Loucy (cell line): ENCODE data around the gene PON1.

ENCODE experiments used
- H2AFZ ChIP-seq: fragments of 200-600 bp; sonication (generic); 2 replicates; pipeline ENCODE4 v1.6.0; 2016; ENCODE audit warnings: antibody characterized with exemption, mild to moderate bottlenecking, low read length, moderate library complexity
- H3F3A ChIP-seq: fragments of 200-600 bp; 2 replicates; pipeline ENCODE4 v1.6.0; 2016; ENCODE audit warnings: antibody characterized with exemption, low read depth, mild to moderate bottlenecking
- H3K27me3 ChIP-seq: fragments of 200-600 bp; sonication (generic); 2 replicates; pipeline ENCODE4 v1.6.1; 2014; ENCODE audit warnings: low read length, mild to moderate bottlenecking; ENCODE audit not compliant: insufficient read depth, poor library complexity, severe bottlenecking
- H3K36me3 ChIP-seq: fragments of 200-600 bp; sonication (generic); 2 replicates; pipeline ENCODE4 v1.6.1; 2016; ENCODE audit warnings: low read length; ENCODE audit not compliant: insufficient read depth
- H3K4me1 ChIP-seq: fragments of 200-600 bp; sonication (generic); 2 replicates; pipeline ENCODE4 v1.5.1; 2014; ENCODE audit warnings: low read length, mild to moderate bottlenecking; ENCODE audit not compliant: insufficient read depth, poor library complexity, severe bottlenecking
- H3K4me2 ChIP-seq: fragments of 200-600 bp; sonication (generic); 2 replicates; pipeline ENCODE4 v1.6.0; 2014; ENCODE audit warnings: antibody characterized with exemption, low read length, low read depth, mild to moderate bottlenecking; ENCODE audit not compliant: poor library complexity, severe bottlenecking
- H3K4me3 ChIP-seq: fragments of 200-600 bp; sonication (generic); 2 replicates; pipeline ENCODE4 v1.5.1; 2014; ENCODE audit warnings: low read length, mild to moderate bottlenecking, mixed read lengths; ENCODE audit not compliant: poor library complexity, severe bottlenecking
- H3K79me2 ChIP-seq: fragments of 200-600 bp; sonication (generic); 2 replicates; pipeline ENCODE4 v1.6.1; 2014; ENCODE audit warnings: low read length; ENCODE audit not compliant: insufficient read depth
- H3K9ac ChIP-seq: fragments of 200-600 bp; sonication (generic); 2 replicates; pipeline ENCODE4 v1.6.0; 2014; ENCODE audit warnings: mild to moderate bottlenecking, low read depth, low read length, moderate library complexity; ENCODE audit not compliant: poor library complexity, severe bottlenecking
- H3K9me2 ChIP-seq: fragments of 200-600 bp; sonication (generic); replicated peaks from 2 replicates; pipeline ENCODE4 v1.6.1; 2016; ENCODE audit warnings: low read depth, low read length, mixed read lengths
- H3K9me3 ChIP-seq: fragments of 200-600 bp; sonication (generic); 2 replicates; pipeline ENCODE4 v1.6.1; 2014; ENCODE audit warnings: mild to moderate bottlenecking, antibody characterized with exemption, low read length, low read depth; ENCODE audit not compliant: insufficient read depth
- H4K20me1 ChIP-seq: fragments of 200-600 bp; sonication (generic); 2 replicates; pipeline ENCODE4 v1.6.0; 2014; ENCODE audit warnings: antibody characterized with exemption, low read length, mild to moderate bottlenecking; ENCODE audit not compliant: insufficient read depth, poor library complexity, severe bottlenecking
- CTCF ChIP-seq: fragments of 200-600 bp; sonication (generic); conservative IDR thresholded peaks from 2 replicates; pipeline ENCODE4 v1.5.1; 2014; ENCODE audit warnings: mild to moderate bottlenecking, antibody characterized with exemption, low read length
- EZH2phosphoT487 ChIP-seq: fragments of 200-600 bp; IDR thresholded peaks from 2 replicates; pipeline ENCODE4 v1.6.1; 2018; ENCODE audit warnings: antibody characterized with exemption, mild to moderate bottlenecking, moderate library complexity, borderline replicate concordance

The PON1 gene

GRCh38 chr7:95367606-95368005 lies 43.3 kb upstream of the PON1 start:
- no peak overlapping the region for H3K4me2 ChIP-seq
- no peaks in the 10 kb centered on the region for H3K36me3 ChIP-seq
- no peaks in the 10 kb centered on the region for H4K20me1 ChIP-seq
- TF ChIP-seq EZH2phosphoT487: no peak
- no peak for TF ChIP-seq CTCF
- no peaks in the 10 kb centered on the region for H3K9me3 ChIP-seq
- no peaks in the 10 kb centered on the region for H3F3A ChIP-seq
- no peak overlapping the region for H3K4me3 ChIP-seq
- H2AFZ ChIP-seq: no peak overlapping the region
- H3K4me1 ChIP-seq: no peaks in the 10 kb centered on the region
- no peak overlapping the region for H3K9ac ChIP-seq
- no peaks in the 10 kb centered on the region for H3K79me2 ChIP-seq
- H3K9me2 ChIP-seq: no peaks in the 10 kb centered on the region
- no peaks in the 10 kb centered on the region for H3K27me3 ChIP-seq

GRCh38 chr7:95365151-95365550 lies 40.8 kb upstream of the PON1 start:
- Histone ChIP-seq H3K9me3 (no peaks in the 10 kb centered on the region), H2AFZ (no peak overlapping the region), H3K36me3 (no peaks in the 10 kb centered on the region)

GRCh38 chr7:95357623-95358022 lies 33.3 kb upstream of the PON1 start:
- no peaks in the 10 kb centered on the region for H3K9me3 ChIP-seq
- H3K4me1 ChIP-seq: no peaks in the 10 kb centered on the region
- no peak overlapping the region for H2AFZ ChIP-seq
- no peak overlapping the region for H3K9ac ChIP-seq
- no peak overlapping the region for H3K4me3 ChIP-seq
- H3K9me2 ChIP-seq: no peaks in the 10 kb centered on the region
- no peak for TF ChIP-seq EZH2phosphoT487
- H3K27me3 ChIP-seq: no peaks in the 10 kb centered on the region
- H3K36me3 ChIP-seq: no peaks in the 10 kb centered on the region
- H4K20me1 ChIP-seq: no peaks in the 10 kb centered on the region
- no peaks in the 10 kb centered on the region for H3K79me2 ChIP-seq
- no peaks in the 10 kb centered on the region for H3F3A ChIP-seq
- H3K4me2 ChIP-seq: no peak overlapping the region

More at GRCh38 chr7:95365151-95365550, 40.8 kb upstream of the PON1 start:
- H3K9me2 ChIP-seq: no peaks in the 10 kb centered on the region
- H3K27me3 ChIP-seq: no peaks in the 10 kb centered on the region
- no peaks in the 10 kb centered on the region for H3K79me2 ChIP-seq
- no peak overlapping the region for H3K9ac ChIP-seq
- no peaks in the 10 kb centered on the region for H4K20me1 ChIP-seq
- no peaks in the 10 kb centered on the region for H3K4me1 ChIP-seq
- no peak overlapping the region for H3K4me3 ChIP-seq
- no peaks in the 10 kb centered on the region for H3F3A ChIP-seq
- H3K4me2 ChIP-seq: no peak overlapping the region
- TF ChIP-seq CTCF: no peak

- no peaks in the 10 kb centered on the region for H3K79me2 ChIP-seq
- H3K9ac ChIP-seq: no peak overlapping the region
- no peaks in the 10 kb centered on the region for H3K4me1 ChIP-seq
- H3K4me3 ChIP-seq: no peak overlapping the region
- no peaks in the 10 kb centered on the region for H3F3A ChIP-seq
- H2AFZ ChIP-seq: peak overlapping the region; percentile 54; the same call in 1 of the 2 replicates
- no peaks in the 10 kb centered on the region for H3K9me3 ChIP-seq
- H4K20me1 ChIP-seq: no peaks in the 10 kb centered on the region
- no peak overlapping the region for H3K4me2 ChIP-seq
- TF ChIP-seq CTCF (peak; percentile 26; the same call in 1 of the 2 replicates), EZH2phosphoT487 (no peak)
- no peaks in the 10 kb centered on the region for H3K36me3 ChIP-seq
- H3K27me3 ChIP-seq: no peaks in the 10 kb centered on the region
- H3K9me2 ChIP-seq: no peaks in the 10 kb centered on the region
Measured at GRCh38 chr7:95342642-95343307, 18.4 kb upstream of the PON1 start.
